NCI-H2029 (cell line): ENCODE measurements around the gene WDR70.
"Not testable (repeated sequence)": the region's sequence is repeated elsewhere in the genome, so short reads cannot be mapped to it uniquely, and the experiment has no call there.

ENCODE experiments used
- DNase-seq: peaks from one replicate; lab custom pipeline; 2025; lab: John Stamatoyannopoulos, UW

Gene WDR70

GRCh38 chr5:37517686-37518085, 138.6 kb downstream of the WDR70 start:
- DNase-seq: no peak

- DNase-seq: not testable (repeated sequence)
Observed at GRCh38 chr5:37518356-37518755, 139.2 kb downstream of the WDR70 start.

- no peak for DNase-seq
Observed at GRCh38 chr5:37519304-37519703, 140.2 kb downstream of the WDR70 start.

DNA sequence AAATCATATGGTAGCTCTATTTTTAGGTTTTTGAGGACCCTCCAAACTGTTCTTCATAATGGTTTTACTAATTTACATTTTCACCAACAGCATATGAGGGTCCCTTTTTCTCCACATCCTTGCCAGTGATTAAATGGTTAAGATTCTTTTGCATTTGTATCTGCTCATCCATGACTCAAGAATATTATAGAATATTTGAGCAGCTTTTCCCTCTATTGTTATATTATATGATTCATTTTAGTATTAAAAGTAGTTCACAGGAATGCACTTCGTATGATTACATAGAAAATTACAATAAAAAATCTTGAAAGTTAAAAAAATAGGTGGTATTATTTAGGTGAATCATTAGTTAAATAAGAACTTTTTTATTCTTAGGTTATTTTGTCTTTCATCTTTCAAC, 140.7 kb downstream of the WDR70 start:
- DNase-seq: no peak

GRCh38 chr5:37520811-37521210, 141.7 kb downstream of the WDR70 start:
- no peak for DNase-seq

DNA sequence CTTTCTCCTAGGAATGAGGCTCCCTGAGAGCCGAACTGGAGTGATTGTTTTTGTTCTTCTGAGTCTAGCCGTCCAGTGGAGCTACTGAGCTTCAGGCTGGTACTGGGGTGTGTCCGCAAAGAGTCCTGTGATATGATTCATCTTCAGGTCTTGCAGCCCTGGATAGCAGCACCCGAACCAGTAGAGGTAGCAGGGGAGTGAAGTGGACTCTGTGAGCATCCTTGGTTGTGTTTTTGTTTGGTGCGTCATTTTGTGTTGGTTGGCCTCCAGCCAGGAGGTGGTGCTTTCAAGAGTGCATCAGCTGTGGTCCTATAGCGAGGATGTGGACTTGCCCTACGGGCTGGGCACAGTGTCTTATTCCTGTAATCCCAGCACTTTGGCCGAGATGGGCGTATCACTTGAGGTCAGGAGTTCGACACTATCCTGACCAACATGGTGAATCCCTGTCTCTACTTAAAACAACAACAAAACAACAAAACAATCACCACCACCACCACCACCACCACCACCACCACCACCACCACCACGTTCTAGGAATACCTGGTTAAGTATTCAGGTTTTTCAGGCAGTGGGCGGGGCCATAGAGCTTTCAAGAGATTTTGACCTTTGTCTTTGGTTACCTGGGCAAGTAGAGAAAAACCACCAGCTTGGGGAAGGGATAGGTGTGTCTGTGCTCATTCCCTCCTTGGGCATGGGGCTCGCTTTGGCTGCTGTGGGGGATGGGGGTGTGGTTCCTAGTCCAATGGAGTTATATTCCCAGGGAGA, 154.0 kb downstream of the WDR70 start:
- no peak for DNase-seq

DNA sequence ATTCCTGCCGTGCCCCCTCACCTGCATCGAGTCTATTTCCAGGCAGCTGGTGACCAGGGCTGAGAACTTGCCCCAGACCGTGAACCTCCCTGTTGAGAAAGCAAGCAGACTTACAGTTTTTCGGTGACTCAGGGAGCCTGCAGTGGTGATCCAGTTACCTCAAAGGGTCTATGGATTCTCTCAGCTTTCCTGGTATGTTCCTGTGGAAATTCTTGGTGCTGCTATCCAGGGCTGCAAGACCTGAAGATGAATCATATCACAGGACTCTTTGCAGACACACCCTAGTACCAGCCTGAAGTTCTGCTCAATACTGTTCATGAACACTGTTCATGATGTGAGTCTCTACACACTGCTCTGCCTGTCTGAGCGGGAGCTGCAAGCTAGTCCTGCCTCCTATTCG, 154.7 kb downstream of the WDR70 start:
- no peak for DNase-seq

GRCh38 chr5:37539459-37539858, 160.3 kb downstream of the WDR70 start:
- DNase-seq: no peak

- no peak for DNase-seq
Observed at GRCh38 chr5:37543216-37543615, 164.1 kb downstream of the WDR70 start.

DNA sequence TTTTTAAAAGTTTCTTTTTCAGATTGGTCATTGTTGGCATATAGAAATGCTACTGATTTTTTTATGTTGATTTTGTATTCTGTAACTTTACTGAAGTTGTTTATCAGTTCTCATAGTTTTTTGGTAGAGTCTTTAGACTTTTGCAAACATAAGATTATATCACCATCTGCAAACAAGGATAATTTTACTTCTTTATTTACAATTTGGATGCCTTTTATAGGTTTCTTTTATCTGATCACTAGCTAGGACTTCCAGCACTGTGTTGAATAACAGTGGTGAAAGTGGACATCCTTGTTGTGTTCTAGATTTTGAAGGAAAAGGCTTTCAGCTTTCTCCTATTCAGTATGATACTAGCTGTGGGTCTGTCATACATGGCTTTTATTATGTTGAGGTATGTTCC, 170.3 kb downstream of the WDR70 start:
- DNase-seq: no peak

DNA sequence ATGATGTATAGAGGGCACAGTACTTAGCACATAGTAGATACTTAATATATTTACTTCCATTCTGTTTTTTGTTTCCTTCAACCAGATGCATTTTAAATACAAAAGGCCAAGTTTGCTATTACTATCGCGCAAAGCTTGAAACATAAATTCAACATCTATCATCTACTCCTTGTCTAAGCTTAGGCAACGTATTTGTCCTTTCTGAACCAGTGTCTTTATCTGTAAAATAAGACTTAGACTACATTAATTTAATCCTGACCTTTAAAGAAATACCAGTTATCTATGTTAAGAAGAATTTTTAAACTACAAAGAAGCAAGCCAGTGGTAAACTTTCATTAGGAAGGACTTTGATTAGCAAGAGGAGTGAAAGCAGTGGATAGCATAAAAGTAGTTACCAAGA, 173.0 kb downstream of the WDR70 start:
- DNase-seq: no peak

DNA sequence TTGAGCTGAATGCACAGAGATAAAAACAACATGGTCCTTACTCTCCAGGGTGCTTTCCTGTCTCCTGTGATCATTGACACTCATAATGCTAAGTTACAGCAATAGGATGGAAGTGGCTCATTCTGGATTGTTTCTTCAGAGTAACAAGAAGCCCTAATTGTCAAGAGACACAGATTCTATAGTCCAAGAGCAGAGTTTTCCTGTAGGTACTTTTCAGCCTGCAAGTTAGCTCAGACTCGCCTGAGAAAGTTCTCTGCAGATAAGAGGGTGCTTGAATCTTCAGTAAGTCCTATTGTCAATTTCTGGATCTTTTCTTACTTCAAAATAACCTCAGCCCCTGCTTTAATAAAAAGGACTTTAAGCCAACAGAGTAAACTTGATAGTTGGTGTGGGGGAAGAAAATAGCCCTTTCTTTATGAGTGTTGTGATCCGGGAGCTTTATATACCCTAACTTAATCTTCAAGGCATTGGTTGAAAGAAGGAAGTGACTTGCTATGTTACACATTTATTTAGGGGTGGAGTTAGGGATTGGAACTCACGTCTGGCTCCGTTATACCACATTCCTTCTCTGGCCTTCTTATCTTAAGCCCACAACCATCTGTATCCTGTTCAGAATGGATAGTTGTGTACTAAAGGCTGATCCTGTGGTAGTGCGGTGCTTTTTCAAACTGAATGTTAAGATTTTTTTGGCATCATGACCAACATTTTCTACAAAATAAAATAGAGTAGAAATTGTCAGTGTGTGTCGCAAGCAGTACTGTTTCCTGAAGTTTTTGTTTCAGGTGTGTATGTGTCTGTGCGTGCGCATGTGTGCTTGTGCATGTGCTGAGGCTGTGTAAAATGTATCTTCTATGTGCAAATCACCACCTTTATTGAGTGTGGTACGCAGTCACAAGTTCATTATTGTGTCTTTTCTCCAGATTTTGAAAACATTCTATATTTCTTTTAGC, 173.9 kb downstream of the WDR70 start:
- DNase-seq: no peak

- DNase-seq: no peak
Observed at GRCh38 chr5:37553720-37554404, 174.7 kb downstream of the WDR70 start.

- no peak for DNase-seq
Observed at GRCh38 chr5:37554405-37554739, 175.3 kb downstream of the WDR70 start.

DNA sequence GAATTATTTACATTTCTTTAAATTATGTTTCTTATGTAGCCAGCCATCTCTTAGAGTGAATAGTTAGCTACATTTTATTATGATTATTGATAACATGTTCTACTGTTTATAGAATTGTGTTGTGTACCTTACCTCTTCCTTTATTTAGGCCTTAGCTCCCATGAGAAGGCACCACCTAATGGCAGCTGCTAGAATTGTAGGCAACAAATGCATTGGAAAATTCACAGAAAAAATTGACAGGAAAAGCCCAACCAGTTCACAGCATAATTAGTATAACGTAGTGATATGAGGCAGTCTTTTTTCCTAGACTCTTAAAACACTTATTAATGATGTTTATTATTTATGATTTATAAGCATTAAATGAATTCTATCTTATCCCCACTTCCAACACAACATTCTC, 175.8 kb downstream of the WDR70 start:
- no peak for DNase-seq

DNA sequence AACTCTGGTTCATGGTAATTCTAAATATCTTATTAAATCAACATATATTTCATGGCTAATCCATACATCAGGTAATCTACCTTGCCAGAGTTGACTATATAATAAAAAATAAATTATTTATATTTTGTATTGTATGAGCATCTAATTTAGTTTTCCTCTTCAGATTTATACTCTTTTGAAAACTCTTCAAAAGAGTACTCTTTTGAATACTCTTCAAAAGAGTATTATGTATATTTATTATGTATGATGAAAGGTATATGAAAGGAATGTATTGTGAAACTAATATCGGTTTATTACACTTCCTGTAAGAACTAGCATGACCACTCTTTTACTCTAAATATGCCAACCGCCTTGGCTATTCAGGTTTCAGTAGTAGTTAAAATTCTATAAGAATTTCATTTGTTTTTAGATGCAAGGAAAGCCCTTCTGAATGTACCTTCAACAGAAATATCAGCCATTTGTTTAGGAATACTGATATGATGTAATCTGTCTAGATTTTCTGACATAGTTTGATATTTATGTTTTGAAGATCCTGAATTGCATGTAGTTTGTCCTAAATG, 178.7 kb downstream of the WDR70 start:
- no peak for DNase-seq

- DNase-seq: no peak
Observed at GRCh38 chr5:37565062-37565670, 186.0 kb downstream of the WDR70 start.

DNA sequence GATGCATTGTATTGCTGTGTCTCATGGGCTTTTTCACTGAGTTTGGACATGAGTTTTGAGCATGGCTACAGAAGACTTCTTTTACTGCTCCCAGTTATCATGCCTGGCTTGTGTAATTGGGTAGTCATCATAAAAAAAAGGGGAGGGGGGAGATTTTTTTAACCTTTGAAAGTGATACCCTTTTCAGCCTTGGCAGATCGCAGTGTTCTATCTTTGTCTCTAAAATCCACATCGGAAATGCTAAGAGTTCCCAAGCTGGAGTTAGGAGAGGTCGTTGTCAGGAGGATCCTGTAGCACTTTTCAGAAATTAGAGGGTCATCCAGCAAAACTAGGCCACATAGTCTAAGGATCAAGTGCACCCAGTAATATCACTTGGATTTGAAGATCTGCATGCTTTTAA, 188.4 kb downstream of the WDR70 start:
- DNase-seq: no peak

GRCh38 chr5:37568018-37568753, 189.1 kb downstream of the WDR70 start:
- DNase-seq: no peak

GRCh38 chr5:37568893-37569292, 189.8 kb downstream of the WDR70 start:
- no peak for DNase-seq

GRCh38 chr5:37569466-37569865, 190.3 kb downstream of the WDR70 start:
- no peak for DNase-seq
